WERI-Rb-1 (cell line): Measurements from ENCODE around the gene CEMIP.

Experiments used
- DNase-seq: peaks from one replicate; pipeline ENCODE4 v3.0.0-alpha.2; 2020
- H3K27ac ChIP-seq: fragments of 250-450 bp; sonication (Bioruptor Pico); 2 replicates; pipeline ENCODE4 v1.5.1; 2020; ENCODE audit warnings: mild to moderate bottlenecking, moderate library complexity
- H3K27me3 ChIP-seq: fragments of 250-450 bp; sonication (Bioruptor Pico); 2 replicates; pipeline ENCODE4 v1.5.1; 2021; ENCODE audit warnings: mild to moderate bottlenecking, low read depth, moderate library complexity; ENCODE audit not compliant: insufficient read depth, severe bottlenecking
- H3K36me3 ChIP-seq: fragments of 250-450 bp; sonication (Bioruptor Pico); 2 replicates; pipeline ENCODE4 v1.5.1; 2020; ENCODE audit warnings: mild to moderate bottlenecking, moderate library complexity
- H3K4me3 ChIP-seq: 2 replicates; pipeline ENCODE4 v1.5.1; 2011; ENCODE audit warnings: low read depth, mild to moderate bottlenecking, control low read depth, low read length
- H3K9me3 ChIP-seq: fragments of 250-450 bp; sonication (Bioruptor Pico); 2 replicates; pipeline ENCODE4 v1.5.1; 2021; ENCODE audit warnings: mild to moderate bottlenecking, moderate library complexity; ENCODE audit not compliant: severe bottlenecking
- TF ChIP-seq, protein P1 (sequence below): IDR thresholded peaks from 2 replicates; pipeline ENCODE4 v1.5.1; 2011; ENCODE audit warnings: low read depth, mild to moderate bottlenecking, control low read depth, inconsistent platforms, low read length

CEMIP gene

DNA sequence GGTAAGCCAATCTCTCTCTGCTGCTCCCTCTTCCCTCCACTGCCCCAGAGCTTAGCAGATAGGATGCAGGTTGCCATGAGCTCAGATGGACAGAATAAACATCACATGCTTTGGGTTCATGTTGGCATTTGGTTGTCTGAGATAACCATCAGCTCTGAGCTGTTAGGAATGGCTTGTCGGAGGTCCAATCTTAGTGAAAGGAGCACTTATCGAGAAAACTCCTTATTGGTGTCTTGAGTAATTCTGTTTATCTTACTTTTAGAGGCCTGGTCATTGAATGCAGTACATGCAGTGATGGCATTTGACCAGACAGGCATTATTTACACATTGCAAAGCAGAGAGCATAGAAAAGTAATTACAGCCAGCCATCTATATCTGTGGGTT lies 99.7 kb downstream of the CEMIP start:
- TF ChIP-seq, protein P1, sequence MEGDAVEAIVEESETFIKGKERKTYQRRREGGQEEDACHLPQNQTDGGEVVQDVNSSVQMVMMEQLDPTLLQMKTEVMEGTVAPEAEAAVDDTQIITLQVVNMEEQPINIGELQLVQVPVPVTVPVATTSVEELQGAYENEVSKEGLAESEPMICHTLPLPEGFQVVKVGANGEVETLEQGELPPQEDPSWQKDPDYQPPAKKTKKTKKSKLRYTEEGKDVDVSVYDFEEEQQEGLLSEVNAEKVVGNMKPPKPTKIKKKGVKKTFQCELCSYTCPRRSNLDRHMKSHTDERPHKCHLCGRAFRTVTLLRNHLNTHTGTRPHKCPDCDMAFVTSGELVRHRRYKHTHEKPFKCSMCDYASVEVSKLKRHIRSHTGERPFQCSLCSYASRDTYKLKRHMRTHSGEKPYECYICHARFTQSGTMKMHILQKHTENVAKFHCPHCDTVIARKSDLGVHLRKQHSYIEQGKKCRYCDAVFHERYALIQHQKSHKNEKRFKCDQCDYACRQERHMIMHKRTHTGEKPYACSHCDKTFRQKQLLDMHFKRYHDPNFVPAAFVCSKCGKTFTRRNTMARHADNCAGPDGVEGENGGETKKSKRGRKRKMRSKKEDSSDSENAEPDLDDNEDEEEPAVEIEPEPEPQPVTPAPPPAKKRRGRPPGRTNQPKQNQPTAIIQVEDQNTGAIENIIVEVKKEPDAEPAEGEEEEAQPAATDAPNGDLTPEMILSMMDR: no peak
- Histone ChIP-seq H3K4me3 (no peak overlapping the region), H3K27ac (no peak overlapping the region), H3K36me3 (no peaks in the 10 kb centered on the region), H3K27me3 (no peaks in the 10 kb centered on the region), H3K9me3 (no peaks in the 10 kb centered on the region)
- no peak for DNase-seq

DNA sequence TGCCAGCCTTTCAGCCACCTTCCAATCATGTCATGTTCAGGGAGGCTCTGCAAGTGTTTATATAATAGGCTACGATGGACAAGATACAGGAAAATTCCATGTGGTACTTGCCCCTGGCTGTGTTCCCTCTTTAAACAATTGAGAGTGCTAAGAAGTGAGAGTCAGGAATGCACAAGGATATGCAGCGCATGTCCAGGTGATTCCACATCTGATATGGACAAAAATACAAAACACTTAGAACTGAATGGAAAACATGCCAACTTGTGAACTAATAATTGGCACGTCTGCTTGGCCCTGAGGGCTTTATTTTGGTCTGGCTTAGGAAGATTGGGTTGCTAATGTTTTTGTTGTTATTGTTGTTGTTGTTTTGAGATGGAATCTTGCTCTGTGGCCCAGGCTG lies 100.9 kb downstream of the CEMIP start:
- H3K36me3 ChIP-seq: no peaks in the 10 kb centered on the region
- no peaks in the 10 kb centered on the region for H3K9me3 ChIP-seq
- H3K27me3 ChIP-seq: no peaks in the 10 kb centered on the region
- no peak for DNase-seq
- no peak overlapping the region for H3K27ac ChIP-seq
- TF ChIP-seq, protein P1: no peak
- H3K4me3 ChIP-seq: no peak overlapping the region

DNA sequence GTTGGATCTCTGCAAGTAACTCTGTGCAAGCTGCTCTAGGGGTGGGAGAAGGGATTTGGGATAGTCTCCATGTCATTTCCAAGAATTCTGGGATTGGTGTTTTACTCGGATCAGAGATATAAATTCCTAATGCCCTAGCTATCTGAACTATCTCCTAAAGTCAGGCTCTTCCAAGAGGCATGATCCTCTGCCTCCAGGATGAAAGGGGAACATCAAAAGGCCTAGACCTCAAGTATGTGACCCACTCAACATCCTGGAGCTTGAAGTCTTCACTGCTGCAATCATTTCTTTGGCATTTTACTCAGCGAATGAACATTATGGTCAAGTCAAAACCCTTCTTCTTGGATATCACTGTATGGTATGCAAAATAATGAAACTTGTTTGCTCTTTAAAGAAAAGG lies 104.5 kb downstream of the CEMIP start:
- Histone ChIP-seq H3K27me3 (peaks cover 9% of the 10 kb centered on the region), H3K4me3 (no peak overlapping the region), H3K9me3 (no peaks in the 10 kb centered on the region), H3K36me3 (no peaks in the 10 kb centered on the region), H3K27ac (no peak overlapping the region)
- TF ChIP-seq, protein P1: no peak
- DNase-seq: no peak

DNA sequence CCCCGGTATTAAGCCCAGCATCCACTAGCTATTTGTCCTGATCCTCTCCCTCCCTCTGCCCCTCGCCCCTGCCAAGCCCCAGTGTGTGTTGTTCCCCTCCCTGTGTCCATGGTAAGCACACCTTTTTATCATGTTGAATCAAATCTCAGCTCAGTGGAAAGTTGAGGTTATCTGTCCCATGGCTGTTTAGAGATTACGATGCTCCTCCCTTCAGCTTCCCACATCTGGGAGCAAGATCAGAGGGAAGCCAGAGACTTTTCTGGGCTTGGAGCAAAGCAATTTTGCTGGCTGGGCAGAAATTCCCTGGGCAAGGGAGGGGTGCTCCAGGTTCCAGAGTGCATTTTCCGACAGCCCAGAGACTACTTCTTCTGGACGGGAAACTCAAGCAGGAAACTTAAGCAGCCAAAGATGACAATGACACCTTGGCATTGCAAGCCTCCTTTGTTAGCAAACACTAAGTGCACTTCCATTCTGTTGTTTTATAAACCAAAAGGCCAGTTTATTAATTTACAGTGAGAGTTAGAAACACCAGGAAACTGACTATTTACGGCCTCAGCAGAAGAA lies 105.9 kb downstream of the CEMIP start:
- TF ChIP-seq, protein P1: no peak
- peaks cover 12% of the 10 kb centered on the region for H3K27me3 ChIP-seq
- no peak for DNase-seq
- no peak overlapping the region for H3K27ac ChIP-seq
- H3K9me3 ChIP-seq: no peaks in the 10 kb centered on the region
- no peaks in the 10 kb centered on the region for H3K36me3 ChIP-seq
- no peak overlapping the region for H3K4me3 ChIP-seq

DNA sequence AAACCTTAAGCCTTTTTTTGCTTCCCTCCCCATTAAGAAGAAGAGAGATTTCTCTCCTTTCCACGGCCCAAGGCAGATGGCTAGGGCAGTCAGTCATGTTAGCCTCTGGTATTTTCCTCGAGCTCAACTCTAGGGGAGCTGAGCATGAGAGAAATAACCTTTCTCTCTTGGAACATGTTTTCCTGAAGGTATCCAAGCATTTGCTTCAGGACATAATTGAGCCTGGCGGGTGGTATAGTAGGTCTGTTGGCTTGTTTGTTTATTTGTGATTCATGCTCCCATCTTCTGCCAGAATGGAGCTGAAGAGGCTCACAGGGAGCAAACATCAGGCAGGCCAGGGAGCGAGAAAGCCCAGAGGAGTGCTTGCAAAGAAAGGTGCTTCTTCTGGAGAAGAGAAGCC lies 108.0 kb downstream of the CEMIP start:
- Histone ChIP-seq H3K4me3 (no peak overlapping the region), H3K27me3 (peaks cover 12% of the 10 kb centered on the region), H3K27ac (no peak overlapping the region), H3K9me3 (no peaks in the 10 kb centered on the region), H3K36me3 (no peaks in the 10 kb centered on the region)
- DNase-seq: no peak
- TF ChIP-seq, protein P1: no peak

DNA sequence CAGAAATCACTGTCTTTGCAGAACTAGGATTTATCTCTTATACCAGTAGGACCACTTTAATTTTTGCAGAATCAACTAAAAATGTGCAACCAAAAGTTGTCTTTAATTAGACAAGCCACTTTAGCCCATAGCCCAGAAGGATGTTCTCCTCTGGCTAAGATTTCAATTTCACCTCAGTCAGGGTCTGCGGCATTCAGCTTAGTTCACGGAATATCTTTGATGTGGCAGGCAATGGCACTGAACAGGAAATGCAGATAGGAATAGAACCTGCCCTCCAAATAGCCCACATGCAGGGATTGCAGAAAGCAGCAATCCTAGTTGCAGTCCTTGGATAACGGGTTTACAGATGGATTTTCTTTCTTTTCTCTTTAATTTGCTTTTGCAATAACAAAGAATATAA lies 109.7 kb downstream of the CEMIP start:
- H3K4me3 ChIP-seq: no peak overlapping the region

More for the DNA sequence above, 109.7 kb downstream of the CEMIP start:
- Histone ChIP-seq H3K27ac (no peak overlapping the region), H3K9me3 (no peaks in the 10 kb centered on the region), H3K36me3 (no peaks in the 10 kb centered on the region), H3K27me3 (peaks cover 12% of the 10 kb centered on the region)
- TF ChIP-seq, protein P1: no peak
- no peak for DNase-seq
